ENCODE data around the gene ZNF471. TPM values are rescaled to one million over a fixed set of nuclear protein-coding genes. Genes with fewer than 3 reads are reported as not detected.

The ZNF471 gene
- 2.1 and 4.8 TPM in 2 replicates for total RNA-seq

GRCh38 chr19:56507446-56508289, at the start of gene ZNF471:
Gene ZNF471 (plus strand): TSS chr19:56507855. CDS start chr19:56511572, 3,717 bp downstream.

GRCh38 chr19:56476651-56477428, 30.8 kb upstream of the ZNF471 start, which contains the start of gene ZNF667:
Gene ZNF667 (minus strand): TSS chr19:56477345. CDS start chr19:56462370, 14,975 bp downstream.

GRCh38 chr19:56538761-56539263, 31.2 kb downstream of the ZNF471 start, which contains the start of gene ZFP28:
Gene ZFP28 (plus strand): TSS chr19:56538948. CDS start chr19:56539019, 71 bp downstream.

GRCh38 chr19:56567274-56568120, 59.8 kb downstream of the ZNF471 start, which contains the start of gene ZNF470:
Gene ZNF470 (plus strand): TSS chr19:56567468. CDS start chr19:56570312, 2,844 bp downstream.

Other genes starting within 250 kb of the ZNF471 start
- gene EDDM13, start 235.1 kb upstream of the ZNF471 start, total RNA-seq, result 0.19 TPM in 1 of 2 replicates, not detected in the other
- 3.1 and 9.6 TPM in 2 replicates for gene ZSCAN5A, start 193.0 kb upstream of the ZNF471 start, total RNA-seq
- 3.3 and 4.5 TPM in 2 replicates for gene ZNF582, start 114.3 kb upstream of the ZNF471 start, total RNA-seq
- 5.4 and 5.6 TPM in 2 replicates for gene ZNF583, start 103.5 kb upstream of the ZNF471 start, total RNA-seq
- gene ZNF667, start 30.5 kb upstream of the ZNF471 start, total RNA-seq, result 3.8 and 14.7 TPM in 2 replicates
- 8.6 and 12.1 TPM in 2 replicates for gene ZFP28, start 31.1 kb downstream of the ZNF471 start, total RNA-seq
- gene ZNF470, start 59.6 kb downstream of the ZNF471 start, total RNA-seq, result 6.3 and 20.3 TPM in 2 replicates
- gene ZNF71, start 87.4 kb downstream of the ZNF471 start, total RNA-seq, result 4.8 and 6.5 TPM in 2 replicates
- 0.28 TPM in 1 of 2 replicates, not detected in the other for gene SMIM17, start 135.3 kb downstream of the ZNF471 start, total RNA-seq
- 0.38 and 1.7 TPM in 2 replicates for gene ZNF835, start 163.9 kb downstream of the ZNF471 start, total RNA-seq